Measurements from ENCODE around the gene OSBPL10.
"Not testable (repeated sequence)": the region's sequence is repeated elsewhere in the genome, so short reads cannot be mapped to it uniquely, and the experiment has no call there.

OSBPL10 gene

DNA sequence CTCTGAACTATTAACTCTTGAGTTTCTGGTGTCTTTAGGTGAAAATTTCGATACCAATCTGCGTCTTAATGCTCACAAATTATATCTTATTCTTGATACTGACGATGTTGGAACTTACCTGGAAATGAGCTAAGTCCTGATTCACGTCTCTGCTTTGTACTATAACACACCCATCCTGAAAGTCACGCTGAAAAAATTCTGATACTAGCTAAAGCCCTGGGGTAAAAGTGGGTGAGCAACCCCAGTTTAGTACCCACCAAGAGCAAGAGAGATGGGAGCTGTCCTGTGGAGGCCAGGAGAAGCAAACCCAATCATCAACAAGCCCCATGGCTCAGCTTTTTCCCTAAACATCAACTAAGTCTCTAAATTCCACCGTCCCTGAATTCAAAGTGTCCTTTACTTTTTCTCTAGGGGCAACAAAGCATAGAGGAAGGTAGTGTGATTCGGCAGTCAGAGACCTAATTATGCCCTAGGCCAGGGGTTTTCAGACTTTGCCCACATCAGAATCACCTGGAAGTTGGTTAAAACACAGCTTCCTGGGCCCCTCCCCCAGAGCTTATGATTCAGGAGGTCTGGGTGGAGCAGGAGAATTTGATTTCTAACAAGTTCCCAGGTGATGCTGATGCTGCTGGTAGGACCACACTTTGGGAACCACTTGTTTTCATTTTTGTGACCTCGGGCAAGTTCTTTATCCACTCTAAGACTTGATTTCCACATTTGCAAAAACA is 90.2 kb downstream of the OSBPL10 start:
- no peak for DNase-seq (ENCODE audit: low spot score)

DNA sequence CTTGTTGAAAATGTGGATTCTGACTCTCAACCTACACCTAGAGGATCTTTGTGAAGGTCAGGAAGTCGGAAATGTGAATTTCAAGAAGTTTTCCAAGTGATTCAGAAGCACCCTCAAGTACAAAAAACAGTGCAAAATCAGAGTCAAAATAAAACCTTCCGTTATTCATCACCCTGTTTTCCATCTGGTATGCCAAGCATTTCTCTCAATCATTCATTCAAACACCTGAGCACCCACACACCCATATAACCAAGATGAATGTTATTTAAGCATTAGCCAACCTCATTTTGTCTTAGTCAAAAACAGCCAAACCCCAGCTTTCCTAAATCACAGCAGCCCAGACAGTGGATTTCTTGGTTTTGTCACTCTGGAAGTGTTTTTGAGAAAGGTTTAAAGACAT is 91.1 kb downstream of the OSBPL10 start:
- no peak for DNase-seq (ENCODE audit: low spot score)

DNA sequence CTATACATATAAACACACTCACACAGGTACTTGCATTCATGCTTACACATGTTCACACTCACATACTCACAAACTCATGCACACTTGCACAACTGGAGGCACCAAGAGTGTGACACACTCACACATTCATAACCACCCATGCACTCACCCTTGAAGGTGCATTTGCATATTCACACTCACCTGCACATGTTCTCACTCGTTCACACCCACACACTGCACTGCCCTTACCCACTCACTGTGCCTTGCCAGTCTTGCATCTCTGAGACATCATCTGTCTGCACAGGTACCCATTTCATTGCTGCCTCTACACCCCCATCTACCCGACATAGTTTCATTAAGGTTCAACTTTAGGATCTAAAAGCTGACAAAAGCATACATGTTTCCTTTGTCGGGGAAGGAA is 95.8 kb downstream of the OSBPL10 start:
- no peak for DNase-seq (ENCODE audit: low spot score)

DNA sequence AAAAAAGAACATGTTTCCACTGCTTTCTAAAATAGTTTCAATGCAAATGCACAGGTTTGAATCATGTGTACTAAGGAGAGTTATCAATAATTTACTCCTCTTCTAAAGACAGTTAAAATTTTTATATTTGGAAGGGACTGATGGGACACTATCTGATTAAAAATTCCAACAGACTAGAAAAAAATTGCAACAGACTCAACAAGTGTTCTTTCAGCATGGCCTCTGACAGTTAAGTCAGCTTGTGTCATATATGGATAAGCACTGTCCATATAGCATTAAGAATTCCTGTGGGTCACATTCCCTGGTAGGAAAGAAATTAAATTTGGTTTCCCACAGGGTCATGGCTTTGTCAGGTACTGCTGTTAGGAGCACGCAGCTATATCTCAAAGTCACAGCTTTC is 96.8 kb downstream of the OSBPL10 start:
- no peak for DNase-seq (ENCODE audit: low spot score)

DNA sequence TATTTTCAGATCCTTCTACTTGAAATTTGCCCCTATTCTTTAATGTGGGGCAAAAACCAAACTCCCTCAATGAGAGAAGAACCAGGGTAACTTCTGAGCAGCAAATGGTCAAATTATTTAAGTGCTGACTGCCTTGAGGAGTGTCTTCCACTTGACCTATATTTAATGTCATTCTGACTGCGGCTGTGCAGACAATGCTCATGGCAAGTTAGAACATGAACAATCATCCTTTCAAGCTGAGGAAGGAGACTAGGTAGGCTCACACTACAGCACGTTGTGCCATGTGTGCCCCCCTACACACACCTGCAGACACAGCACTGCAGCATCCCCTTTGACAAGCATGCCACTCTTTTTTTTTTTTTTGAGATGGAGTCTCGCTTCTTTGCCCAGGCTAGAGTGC is 98.2 kb downstream of the OSBPL10 start:
- DNase-seq (ENCODE audit: low spot score), result no peak

DNA sequence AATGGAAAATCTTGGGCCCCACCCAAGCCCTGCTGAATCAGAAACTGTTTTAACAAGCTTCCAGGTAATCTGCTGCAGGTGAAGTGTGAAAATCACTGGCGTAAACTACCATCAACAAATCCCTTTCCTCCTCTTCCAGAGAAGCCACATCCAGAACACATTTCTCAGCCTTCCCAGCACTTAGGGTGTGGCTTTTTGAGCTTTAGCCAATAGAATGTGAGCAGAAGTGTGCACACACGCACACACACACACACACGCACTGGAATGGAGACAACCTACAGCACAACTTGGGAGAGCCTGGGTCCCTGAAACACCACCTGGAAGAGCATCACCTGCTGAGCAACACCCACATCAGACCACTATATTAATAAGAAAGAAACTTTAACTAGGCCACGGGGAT is 98.6 kb downstream of the OSBPL10 start:
- DNase-seq (ENCODE audit: low spot score), result no peak

DNA sequence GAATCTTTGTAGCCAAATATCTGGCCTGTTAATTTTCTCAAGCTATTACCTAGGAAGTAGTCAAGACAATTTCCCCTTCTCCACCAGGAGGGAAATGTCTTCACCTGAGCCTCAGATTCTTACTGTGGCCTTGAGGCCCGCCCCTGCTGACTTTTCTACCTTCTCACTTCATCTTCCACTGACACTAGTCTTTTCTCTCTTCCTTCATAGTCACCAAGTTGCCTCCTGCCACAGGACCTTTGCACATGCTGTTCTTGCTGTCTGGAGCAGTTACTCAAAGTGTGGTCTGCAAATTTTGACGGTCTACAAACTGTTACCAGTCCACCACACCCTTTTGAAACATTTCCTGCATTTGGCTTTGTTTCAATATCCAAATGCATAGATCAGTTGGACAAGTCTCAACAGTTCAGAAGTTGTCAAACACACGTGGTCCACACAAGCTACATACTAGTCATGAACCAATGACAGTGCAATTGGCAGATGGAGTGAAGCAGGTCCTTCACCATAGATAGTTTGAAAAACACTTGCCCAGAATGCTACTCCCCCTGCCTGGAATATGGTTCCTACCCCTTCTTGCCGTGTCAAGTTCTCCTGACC is 100.5 kb downstream of the OSBPL10 start:
- DNase-seq (ENCODE audit: low spot score), result no peak

DNA sequence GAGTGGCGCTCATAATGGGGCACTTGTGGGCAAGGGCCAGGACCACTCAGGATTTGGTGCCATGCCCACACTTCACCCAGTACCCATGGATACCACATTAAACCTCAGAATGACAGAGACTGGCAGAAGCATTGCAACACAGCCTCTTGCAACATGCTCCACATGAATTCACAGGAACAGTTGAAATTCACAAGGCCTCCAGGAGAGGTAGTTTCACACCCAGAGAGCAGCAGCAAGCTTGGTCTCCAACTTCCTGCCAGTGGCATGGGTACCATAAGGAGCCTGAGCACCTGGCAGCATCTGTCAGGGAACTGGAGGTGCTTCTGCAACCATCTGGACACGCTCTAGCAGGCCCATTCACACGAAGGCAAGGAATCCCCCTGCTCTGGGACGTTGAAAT is 101.0 kb downstream of the OSBPL10 start:
- no peak for DNase-seq (ENCODE audit: low spot score)

DNA sequence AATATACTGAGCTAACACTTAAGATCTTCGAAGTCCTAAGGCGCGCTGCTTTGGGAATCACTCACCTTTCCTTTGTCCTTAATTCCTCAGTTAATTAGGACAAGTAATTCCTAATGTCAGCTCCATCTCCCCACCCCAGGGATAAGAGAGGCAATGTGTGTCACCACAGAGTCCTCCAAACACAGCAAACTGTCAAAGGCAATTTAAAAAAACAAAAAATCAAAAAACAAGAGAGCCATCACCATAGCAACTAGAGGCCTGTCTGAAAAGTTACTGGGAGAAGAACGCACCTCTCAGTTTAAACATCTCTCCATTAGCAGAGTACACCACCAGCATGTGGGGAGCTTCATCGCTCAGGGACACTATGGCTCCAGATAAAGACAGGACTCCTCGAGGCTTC is 101.7 kb downstream of the OSBPL10 start:
- DNase-seq (ENCODE audit: low spot score), result no peak

DNA sequence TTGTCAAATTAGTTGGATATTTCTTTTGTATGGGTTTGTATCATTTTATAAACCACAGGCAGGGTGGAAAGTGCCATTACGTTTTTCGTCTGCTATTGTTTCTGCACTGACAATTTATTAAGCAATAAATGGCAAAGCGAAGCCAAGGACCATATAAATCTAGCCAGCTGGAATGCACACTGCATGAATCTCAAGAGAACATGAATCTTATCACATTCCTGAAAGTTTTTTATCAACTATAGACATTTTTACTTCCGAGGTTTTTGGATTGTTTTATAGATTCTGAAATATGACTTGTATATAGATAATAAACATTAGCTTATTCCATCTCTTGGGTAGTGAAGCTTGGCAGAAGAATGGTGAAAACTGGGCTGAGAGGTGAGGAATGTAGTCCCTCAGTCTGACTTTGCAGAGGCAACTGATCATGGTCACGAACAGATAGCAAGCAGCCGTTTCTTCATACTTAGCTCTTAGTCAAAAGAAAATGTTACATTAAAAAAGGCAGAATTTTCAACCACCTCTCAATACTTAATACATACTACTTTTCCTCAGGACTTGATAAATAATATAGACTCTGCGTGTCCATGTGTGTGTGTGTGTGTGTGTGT is 102.7 kb downstream of the OSBPL10 start:
- no peak for DNase-seq (ENCODE audit: low spot score)

DNA sequence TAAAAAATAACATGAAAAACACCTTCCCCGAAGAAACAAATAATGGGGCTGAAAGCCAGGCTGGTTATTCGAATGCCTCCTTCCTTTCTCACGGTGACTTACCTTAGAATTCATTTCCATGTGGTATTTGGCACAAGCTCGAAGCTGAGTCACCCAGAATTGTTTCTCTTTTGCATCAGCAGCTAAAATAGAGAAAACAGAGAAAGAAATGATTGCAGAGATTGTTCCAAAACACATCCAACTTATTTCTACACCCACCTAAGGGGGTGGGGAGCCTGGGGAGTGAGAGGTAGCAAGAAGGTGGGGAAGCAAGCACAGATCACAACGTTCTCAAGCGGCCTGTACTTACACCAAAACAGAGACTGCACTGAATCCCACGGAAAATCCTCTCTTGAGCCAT is 104.7 kb downstream of the OSBPL10 start:
- DNase-seq (ENCODE audit: low spot score), result no peak

DNA sequence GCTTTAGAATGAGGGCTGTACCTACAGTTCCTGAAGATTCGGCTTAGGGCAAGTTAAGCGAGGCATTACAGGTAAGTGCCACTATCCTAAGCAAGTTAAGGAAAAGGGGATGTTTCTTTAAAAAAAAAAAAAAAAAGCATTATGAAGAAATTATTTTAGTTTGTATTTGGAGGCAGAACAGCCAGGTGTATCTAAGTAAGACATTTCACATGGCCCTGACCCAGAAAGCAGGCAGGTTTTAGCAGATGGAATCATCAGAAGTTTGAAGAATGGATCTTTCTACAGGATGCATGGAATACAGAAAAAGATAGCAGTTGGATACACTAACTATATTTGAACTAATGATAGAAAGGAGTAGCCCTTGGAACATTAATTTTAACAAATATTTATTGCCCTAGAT is 105.6 kb downstream of the OSBPL10 start:
- DNase-seq (ENCODE audit: low spot score), result no peak

DNA sequence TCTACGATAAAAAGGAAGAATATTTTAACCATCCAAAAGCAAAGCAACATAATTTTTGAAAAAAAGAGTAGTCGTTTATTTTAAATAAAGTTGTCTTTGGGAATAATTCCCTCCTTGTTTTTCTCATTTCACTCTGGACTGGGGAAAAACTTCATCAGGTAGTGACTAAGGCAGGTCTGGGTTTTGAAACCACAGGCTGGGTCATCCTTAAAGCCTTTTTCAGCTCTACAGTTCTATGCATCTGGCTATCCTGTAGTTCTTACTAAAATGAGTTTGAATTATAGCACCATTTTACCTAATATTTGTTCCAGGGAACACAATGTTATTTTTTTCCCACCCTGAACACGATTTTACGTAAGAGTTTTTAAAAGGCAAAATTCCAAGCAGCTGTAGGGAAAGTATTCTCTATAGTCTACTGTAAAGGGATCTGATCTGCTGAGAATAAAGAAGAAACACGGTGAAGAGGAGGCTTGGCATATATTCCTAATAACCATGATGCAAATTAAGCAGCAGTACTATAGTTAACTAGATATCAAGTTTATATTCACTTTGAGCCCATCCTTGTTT is 107.7 kb downstream of the OSBPL10 start:
- DNase-seq (ENCODE audit: low spot score), result no peak

DNA sequence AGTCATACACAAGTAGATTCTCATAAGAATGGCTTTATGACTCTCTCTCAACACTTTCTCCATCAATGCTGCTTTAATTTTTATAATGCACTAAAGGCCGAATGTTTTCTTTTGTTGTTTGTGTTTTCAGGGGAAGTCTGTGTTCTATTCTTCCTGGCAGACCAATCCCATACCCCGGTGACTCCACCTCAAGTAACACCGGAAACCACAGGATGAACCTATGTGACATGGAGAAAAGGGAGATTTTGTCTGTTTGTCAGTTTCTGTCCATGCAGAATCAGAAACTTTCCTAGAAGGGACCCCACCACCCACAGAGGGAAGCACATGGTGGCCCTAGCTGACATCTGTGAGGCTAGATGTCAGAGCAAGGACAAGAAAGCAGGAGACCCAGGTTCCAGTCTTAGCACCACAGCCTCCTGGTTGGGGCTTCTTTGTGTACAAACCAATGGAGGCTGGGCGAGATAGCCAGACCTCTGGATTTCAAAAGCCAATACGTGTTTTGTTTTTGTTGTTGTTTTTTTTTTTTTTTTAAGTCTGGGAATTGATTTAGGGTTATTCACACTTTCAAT is 109.0 kb downstream of the OSBPL10 start:
- no peak for DNase-seq (ENCODE audit: low spot score)

DNA sequence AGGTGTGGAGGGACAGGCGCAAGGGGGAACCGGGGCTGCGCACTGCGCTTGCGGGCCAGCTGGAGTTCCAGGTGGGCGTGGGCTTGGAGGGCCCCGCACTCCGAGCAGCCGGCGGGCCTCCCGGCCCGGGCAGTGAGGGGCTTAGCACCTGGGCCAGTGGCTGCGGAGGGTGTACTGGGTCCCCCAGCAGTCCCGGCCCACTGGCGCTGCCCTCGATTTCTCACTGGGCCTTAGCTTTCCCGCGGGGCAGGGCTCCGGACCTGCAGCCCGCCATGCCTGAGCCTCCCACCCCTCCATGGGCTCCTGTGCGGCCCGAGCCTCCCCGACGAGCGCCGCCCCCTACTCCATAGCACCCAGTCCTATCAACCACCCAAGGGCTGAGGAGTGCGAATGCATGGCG is 111.0 kb downstream of the OSBPL10 start:
- DNase-seq (ENCODE audit: low spot score), result not testable (repeated sequence)

DNA sequence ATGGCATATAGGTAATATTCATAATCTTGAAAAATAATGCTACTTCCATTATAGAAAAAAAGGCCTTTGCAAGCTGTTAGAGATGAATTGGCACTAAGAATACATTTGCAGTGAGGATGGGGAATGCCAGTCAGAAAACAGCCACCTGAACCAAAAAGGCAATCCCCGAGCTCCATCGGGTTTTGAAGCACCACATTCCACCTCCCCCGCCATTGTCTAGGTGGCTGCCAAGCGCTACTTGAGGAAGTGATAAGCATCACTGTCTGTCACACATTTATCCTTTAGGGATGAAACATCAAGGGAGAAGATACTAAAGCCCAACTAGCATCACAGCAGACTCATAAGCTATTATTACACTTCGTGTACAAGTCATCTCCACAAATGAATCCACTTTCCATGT is 112.8 kb downstream of the OSBPL10 start:
- no peak for DNase-seq (ENCODE audit: low spot score)

DNA sequence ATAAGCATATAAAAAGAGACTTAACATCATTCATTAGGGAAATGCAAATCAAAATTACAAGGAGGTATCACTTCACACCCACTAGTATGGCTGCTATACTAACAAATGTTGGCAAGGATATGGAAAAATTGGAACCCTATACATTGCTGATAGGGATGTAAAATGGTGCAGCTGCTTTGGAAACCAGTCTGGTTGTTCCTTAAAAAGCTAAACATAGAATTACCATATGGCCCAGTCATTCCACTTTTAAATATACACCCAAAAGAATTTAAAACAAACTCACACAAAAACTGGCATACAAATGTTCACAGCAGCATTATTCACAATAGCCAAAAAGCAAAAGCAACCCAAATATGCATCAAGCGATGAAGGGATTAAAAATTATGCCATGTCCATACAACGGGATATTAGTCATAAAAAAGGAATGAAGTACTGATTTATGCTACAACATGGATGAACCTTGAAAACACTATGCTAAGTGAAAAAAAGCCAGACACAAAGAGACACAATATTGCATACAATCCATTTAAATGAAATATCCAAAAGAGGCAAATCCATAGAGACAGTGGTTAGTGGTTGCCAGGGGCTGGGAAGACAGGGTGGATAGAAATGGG is 118.3 kb downstream of the OSBPL10 start:
- DNase-seq (ENCODE audit: low spot score), result no peak

DNA sequence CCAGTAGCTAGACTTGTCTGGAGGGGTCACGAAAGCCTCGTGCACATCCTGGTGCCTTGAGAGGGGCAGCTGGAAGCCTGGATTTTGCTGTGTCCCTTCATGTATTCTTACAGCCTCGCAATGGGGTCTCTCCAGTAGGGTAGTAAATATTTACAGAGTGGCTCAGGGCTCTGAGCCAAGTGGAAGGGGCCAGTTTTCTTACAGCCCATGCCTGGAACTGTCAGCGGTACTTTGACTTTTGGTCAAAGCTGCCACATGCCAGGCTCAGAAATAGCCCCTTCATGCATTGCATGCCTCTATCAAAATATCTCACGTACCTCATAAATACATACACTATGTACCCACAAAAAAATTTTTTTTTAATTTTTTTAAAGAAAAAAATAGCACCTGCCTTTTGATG is 119.2 kb downstream of the OSBPL10 start:
- no peak for DNase-seq (ENCODE audit: low spot score)

DNA sequence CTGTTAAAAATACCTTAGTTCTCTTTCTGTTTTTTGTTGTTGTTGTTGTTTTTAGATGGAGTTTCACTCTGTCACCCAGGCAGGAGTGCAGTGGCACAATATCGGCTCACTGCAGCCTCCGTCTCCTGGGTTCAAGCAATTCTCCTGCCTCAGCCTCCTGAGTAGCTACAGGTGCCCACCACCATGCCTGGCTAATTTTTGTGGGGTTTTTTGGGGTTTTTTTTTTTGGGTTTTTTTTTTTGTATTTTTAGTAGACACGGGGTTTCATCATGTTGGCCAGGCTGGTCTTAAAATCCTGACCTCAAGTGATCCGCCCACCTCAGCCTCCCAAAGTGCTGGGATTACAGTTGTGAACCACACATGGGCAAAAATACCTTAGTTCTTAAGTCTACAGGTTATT is 120.4 kb downstream of the OSBPL10 start:
- not testable (repeated sequence) for DNase-seq (ENCODE audit: low spot score)

DNA sequence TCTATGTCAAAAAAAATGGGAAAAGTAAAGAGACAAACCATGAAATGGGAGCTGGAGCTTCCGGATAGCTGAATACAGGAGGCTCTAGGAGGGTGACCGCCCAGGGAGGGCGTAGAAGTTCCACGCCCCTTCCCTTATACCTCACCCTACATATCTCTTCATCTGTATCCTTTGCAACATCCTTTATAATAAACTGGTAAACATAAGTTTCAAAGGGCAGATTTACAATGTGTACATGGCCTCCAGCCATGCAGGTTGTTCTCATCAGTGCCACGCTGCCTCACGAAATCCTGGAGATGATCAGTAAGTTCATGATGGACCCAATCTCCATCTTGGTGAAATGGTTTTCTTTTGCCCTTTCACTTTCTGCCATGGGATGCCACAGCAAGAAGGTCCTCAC is 121.8 kb downstream of the OSBPL10 start:
- DNase-seq (ENCODE audit: low spot score), result no peak

DNA sequence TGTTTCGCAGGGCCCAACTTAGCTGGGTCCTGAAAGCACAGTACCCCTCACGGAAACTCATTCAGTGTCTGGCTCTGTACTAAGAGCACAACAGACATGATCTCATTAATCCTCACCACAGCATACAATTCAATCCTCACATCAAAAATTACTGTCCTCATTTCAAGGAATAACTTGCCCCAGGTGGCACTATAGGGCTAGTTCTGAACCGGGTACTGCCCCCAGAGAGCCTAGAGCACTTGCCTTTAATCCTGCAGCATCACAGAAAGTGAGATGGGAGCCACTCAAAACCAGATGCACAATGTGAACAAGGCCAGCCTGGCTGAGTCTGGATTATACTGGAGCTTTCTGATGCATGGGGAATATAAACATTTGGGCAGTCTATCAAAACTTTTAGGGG is 122.6 kb downstream of the OSBPL10 start:
- no peak for DNase-seq (ENCODE audit: low spot score)

DNA sequence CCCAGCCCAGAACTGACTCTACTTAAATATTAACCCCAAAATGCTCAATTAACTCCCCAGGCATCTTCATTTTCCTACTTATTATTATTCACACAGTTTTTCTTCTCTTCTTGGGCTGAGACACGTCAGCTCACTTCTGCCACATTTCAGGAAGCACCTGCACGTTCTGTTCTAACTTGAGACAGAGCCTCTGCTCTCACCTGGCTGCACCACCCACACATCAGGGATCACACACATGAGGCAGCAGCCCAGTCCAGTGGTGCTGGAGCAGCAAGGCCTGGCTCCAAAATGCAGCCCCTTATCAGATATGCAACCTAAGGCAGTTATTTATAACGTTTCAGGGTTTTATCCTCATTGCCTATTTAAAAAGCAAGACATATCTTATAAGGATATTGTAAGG is 127.5 kb downstream of the OSBPL10 start:
- no peak for DNase-seq (ENCODE audit: low spot score)

DNA sequence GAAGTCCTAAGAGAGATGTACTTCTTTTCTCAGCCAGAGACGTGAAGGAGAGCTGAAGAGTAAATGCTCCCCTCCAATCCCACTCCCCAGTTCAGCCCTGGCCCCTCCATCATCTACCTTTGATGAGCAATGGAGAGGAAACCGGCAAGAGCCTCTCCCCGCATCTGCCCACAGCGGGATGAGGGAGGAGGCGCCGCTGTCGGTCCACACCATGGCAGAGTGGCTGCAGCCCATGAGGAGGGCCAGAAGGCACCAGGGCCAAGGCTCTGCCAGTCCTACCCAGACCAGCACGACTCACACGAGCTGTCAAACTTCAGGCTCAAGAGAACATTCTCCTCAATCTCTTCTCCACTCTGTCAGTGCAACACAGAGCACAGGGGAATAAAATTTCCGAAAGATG is 129.8 kb downstream of the OSBPL10 start:
- DNase-seq (ENCODE audit: low spot score), result no peak

Data from hematopoietic multipotent progenitor cell treated with erythropoietin and hydrocortisone succinate and interleukin-3 and kit ligand, for 17 days (in vitro differentiated cells).